Right lobe of liver (tissue), 4 donors: ENCODE results near the gene RAPGEF2.

Source experiments
- CTCF ChIP-seq, 4 donors: fragments of 200-600 bp in 3 of 4; fragments of 450-650 bp in 1 of 4; IDR thresholded peaks; one replicate each; pipeline versions ENCODE4 v1.5.1 to v1.8.0; 2016 to 2022; ENCODE audit warnings: antibody characterized with exemption in 4 of 4, mild to moderate bottlenecking in 2 of 4
- POLR2A ChIP-seq: fragments of 450-650 bp; IDR thresholded peaks from one replicate; pipeline ENCODE4 v1.6.1; 2017; ENCODE audit warnings: antibody characterized with exemption, mild to moderate bottlenecking
- donor health status: DM: no; HTN: no; CAD: no.
- donor health status: DM: no; HTN: no; CAD: no.
- donor health status: DM: no; HTN: yes; CAD: no.

- TF ChIP-seq CTCF (IDR thresholded peaks at IDR 0.05) (no peak), POLR2A (no peak)
Measured at GRCh38 chr4:159363361-159363760, 260.5 kb downstream of the RAPGEF2 start.
